Stimulated activated CD8-positive, alpha-beta memory T cell treated with anti-CD3 and anti-CD28 coated beads, Interleukin-2, amount 100 ng/mL, for 1 hour (primary cell): ENCODE data around the gene TMEM98.
"Not testable (repeated sequence)": the region's sequence is repeated elsewhere in the genome, so short reads cannot be mapped to it uniquely, and the experiment has no call there.

Experiments
- DNase-seq, 2 donors: peaks; one replicate each; pipeline ENCODE4 v3.0.0-alpha.2; 2020; ENCODE audit warnings: low read depth in 2 of 2

The TMEM98 gene

DNA sequence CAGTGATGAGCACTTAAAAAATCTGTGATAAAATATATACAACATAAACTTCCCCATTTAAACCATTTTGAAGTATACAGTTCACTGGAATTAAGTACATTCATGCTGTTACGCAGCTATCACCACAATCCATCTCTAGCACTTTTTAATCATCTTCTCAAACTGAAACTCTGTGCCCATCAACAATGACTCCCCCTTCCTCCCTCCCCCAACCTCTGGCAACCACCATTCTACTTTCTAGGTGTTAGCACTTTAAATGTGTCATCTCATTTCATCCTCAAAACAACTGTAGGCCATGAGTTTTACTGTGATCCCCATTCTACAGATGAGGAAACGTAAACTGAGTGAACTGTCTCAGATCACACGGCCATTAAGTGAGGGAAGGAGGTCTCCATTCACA, 13.8 kb upstream of the TMEM98 start:
- no peak for DNase-seq

DNA sequence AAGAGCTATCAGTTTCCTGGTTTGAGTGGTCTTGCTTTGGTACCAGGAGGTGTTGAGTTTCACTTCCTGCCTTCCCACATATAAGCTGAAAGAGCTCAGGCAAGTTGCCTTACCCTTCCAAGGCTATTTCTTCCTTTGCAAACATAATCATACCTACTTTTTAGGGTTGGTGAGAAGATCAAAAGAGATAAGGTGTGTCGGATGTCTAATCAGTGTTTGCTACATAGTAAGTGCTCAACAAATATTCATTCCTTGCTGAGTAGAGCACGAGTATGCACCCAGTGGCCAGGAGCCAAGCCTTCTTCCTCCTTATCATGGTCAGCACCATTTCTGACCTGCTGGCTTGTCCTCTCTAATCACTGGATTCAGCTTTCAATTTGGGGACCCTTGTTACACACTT, 12.7 kb upstream of the TMEM98 start:
- no peak for DNase-seq

- DNase-seq: no peak
Observed at GRCh38 chr17:32916134-32916533, 11.8 kb upstream of the TMEM98 start.

DNA sequence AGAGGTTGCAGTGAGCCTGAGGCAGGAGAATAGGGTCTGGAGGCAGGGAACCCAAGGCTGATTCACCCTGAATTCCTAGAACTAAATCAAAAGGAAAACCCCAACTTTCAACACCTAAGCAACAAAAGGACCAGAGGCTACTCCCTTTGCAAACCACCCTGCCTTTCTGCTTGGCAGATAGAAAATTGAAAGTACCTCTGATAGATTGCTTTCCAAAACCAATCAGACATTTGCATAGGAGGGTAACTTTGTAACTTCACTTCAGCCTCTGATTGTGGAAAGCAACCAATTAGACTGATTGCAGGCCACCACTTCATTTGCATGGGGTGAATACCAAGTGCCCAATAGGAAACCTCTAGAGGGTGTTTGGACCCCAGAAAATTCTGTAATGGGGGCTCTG, 10.9 kb upstream of the TMEM98 start:
- no peak for DNase-seq

- no peak for DNase-seq
Observed at GRCh38 chr17:32917842-32918241, 10.1 kb upstream of the TMEM98 start.

GRCh38 chr17:32919876-32920275, 8.1 kb upstream of the TMEM98 start:
- not testable (repeated sequence) for DNase-seq

GRCh38 chr17:32920293-32920692, 7.7 kb upstream of the TMEM98 start:
- DNase-seq: no peak

DNA sequence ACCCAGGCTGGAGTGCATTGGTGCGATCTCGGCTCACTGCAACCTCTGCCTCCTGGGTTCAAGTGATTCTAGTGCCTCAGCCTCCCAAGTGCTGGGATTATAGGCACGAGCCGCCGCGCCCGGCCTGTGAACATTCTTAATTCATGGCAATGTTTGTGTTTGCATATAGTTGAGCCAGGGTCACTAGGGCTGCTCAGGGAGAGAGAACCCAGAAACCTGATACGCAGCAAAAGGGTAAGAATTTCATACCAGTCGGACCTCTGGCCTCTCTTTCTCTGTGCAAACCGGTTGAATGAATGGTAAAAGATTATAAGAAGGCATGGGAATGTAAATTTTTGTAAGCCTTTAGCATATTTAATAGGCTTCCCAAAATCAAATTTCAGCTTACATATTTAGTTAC, 6.9 kb upstream of the TMEM98 start:
- no peak for DNase-seq

- not testable (repeated sequence) for DNase-seq
Observed at GRCh38 chr17:32923905-32924304, 4.0 kb upstream of the TMEM98 start.

GRCh38 chr17:32926183-32926582, 1.8 kb upstream of the TMEM98 start:
- DNase-seq: no peak

- not testable (repeated sequence) for DNase-seq
Observed at GRCh38 chr17:32926789-32927188, 1.2 kb upstream of the TMEM98 start.

GRCh38 chr17:32927201-32927723, 691 bp upstream of the TMEM98 start:
- DNase-seq: no peak

GRCh38 chr17:32928586-32929535, 908 bp downstream of the TMEM98 start:
- no peak for DNase-seq

GRCh38 chr17:32929588-32929987, 1.6 kb downstream of the TMEM98 start:
- no peak for DNase-seq

DNA sequence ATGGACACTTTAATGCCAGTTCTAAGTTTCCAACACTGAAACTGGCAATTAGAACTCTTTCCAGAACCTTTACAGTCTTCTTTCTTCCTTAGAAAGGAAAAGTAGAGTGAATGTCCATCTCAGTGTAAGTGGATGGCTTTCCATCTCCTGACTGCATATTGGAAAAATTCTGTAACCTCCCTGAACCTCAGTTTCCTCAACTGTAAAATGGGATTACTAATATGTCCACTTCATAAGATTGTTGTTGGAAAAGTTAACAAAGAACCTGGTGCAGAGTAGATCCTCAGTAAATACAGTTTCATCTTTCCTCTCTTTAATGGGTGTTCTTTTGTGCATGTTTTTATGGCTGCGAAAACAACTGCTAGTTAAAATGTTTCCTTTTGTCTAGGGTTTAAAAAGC, 2.6 kb downstream of the TMEM98 start:
- DNase-seq: no peak

- DNase-seq: no peak
Observed at GRCh38 chr17:32931686-32932085, 3.7 kb downstream of the TMEM98 start.

GRCh38 chr17:32933881-32934280, 5.9 kb downstream of the TMEM98 start:
- no peak for DNase-seq

GRCh38 chr17:32935726-32936125, 7.8 kb downstream of the TMEM98 start:
- no peak for DNase-seq

GRCh38 chr17:32936186-32936893, 8.4 kb downstream of the TMEM98 start:
- no peak for DNase-seq

GRCh38 chr17:32936894-32937500, 9.0 kb downstream of the TMEM98 start:
- DNase-seq: peak; percentile 28 to 46

GRCh38 chr17:32940706-32941390, 12.9 kb downstream of the TMEM98 start:
- DNase-seq: no peak
